HG03521 (cell line): Measurements from ENCODE around the gene TMEM184B.
A peak's percentile ranks its signal among the peaks of the same experiment; 100 is the strongest.

ENCODE experiments used
- ATAC-seq: cut with Tn5 transposase; IDR thresholded peaks from one replicate; pipeline ENCODE4 v1.9.1; 2021; ENCODE audit warnings: mild to moderate bottlenecking, moderate library complexity; ENCODE audit not compliant: unreplicated experiment

Gene TMEM184B

DNA sequence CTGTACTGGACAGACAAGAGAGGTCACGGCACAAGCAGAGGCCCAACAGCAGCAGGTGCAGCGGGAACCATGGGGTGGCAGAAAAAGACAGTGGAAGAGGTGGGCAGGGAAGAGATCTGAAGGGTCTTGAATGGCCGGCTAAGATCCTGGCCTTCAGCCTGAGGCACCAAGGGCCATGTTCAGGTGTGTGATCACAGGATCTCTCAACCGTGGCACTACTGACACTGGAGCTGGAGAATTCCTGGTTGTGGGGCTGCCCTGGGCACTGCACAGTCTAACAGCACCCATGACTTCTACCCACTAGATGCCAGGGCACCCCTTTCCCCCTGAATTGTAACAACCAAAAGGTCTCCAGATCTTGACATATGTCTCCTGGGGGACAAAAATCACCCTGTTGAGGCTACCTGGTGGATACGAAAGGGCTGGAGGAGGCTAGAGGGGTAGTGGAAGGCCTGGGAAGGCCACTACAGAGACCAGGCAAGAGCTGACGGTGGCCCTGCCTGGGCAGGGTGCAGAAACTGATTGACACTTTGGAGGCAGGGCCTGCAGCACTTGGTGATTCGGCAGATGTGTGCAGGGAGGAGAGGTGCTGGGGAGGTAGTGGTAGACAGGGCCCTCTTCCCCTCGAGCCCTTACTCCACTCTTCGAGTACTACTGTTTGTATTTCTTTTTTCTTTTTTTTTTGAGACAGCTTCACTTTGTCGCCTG, 36.1 kb upstream of the TMEM184B start:
- no peak for ATAC-seq

- peak; percentile 63 for ATAC-seq
These were observed 33.0 kb upstream of the TMEM184B start for GRCh38 chr22:38305471-38306448.

- ATAC-seq, result no peak
These were observed 31.7 kb upstream of the TMEM184B start for GRCh38 chr22:38304526-38304925.

- no peak for ATAC-seq
These were observed 31.2 kb upstream of the TMEM184B start for GRCh38 chr22:38303974-38304373.

DNA sequence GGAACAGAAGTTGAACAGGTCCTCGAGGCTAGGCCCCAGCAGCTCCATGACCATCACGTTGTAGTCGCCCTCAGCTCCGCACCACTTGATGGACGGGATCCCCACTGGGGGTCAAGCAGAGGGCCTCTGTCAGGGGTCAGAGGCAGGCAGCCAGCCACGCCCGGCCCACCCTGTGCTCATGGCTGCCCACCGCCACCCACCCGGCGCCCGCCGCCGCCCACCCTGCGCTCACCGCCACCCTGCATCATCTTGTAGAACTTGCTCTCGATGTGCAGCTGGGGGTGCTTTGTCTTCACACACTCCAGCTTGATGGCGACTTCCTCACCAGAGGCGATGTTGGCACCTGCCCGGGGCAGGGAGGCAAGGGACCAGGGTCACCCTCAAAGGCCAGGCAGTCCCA, 30.1 kb upstream of the TMEM184B start:
- ATAC-seq, result no peak

DNA sequence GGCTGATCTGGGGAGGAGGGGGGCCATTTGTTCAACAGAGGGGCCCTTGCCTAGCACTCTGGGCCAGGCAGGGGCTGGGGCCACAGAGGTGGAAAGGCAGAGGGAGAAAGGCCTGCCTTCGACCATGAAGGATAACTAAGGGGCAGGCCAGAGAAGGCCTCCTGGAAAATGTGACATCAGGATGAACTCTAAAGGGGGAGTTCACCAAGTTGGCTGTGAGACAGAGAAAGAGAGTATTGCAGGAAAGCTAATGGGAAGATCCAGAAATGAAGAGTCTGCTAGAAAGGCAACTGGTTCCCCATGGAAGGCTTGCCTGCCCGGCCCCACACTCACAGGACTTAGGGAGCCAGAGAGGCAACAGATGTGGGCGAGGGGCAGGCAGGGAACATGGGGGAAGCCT, 28.1 kb upstream of the TMEM184B start:
- ATAC-seq, result no peak

DNA sequence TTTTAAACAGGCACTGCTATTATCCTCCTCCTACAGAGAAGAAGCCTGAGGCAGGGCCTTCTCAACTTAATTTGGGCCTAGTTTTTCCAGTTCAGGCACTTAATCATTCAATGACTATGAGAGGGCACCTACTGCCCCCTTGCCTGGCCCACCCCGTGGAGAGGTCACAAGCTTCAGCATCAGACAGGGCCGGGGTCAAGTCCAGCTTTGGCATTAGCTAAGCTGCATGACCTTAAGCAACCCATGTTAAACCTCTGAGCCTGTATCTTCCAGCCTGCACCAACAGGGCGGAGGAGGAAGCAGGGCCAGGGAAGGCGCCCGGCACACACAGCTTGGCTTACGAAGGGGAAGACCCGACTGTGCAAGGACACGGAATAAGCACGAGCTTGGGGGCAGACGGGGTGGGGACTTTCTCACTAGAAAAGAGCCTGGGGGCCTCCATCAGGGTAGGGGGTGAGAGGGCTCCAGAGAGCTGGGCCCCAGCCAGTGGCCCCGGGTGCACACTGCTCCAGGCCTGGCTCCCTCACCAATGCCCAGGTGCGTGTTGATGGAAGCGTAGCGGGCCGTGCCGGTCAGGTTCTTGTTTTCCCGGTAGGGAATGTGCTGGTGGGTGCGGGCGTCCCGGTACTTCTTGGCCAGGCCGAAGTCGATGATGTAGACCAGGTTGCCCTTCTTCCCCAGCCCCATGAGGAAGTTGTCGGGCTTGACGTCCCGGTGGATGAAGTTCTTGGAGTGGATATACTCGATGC, 27.6 kb upstream of the TMEM184B start:
- no peak for ATAC-seq

- ATAC-seq, result no peak
These were observed 26.9 kb upstream of the TMEM184B start for GRCh38 chr22:38299770-38300102.

DNA sequence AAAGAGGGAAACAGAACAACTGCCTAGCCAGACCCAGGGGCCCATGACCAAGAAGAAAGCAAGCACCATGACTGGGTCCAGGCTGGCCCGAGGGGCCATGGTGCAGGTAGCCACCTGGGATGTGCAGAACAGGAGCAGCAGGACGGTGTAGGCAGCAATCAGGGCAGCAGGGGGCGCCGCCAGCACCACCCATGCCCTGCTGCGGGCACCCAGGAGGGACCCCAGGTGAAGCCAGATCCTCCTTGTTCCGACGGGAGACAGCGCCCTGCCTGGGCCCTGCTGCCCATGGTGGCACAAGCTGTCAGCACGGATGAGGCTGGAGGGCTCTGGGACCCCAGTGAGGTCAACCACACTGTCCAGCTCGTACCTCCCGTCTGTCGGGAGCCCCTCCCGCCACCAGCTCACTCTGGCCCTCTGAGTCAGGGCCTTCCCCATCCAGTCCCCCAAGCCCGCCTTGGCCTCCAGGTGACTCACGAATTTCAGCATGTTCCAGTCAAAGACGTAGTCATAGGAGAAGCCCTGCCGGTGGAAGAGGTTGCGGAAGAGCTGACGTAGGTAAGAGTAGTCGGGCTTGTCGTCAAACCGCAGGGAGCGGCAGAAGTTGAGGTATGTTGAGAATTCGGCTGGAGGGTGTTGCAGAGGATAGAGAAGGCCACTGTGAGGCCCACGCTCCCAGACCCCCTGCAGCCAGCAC, 25.6 kb upstream of the TMEM184B start:
- no peak for ATAC-seq

DNA sequence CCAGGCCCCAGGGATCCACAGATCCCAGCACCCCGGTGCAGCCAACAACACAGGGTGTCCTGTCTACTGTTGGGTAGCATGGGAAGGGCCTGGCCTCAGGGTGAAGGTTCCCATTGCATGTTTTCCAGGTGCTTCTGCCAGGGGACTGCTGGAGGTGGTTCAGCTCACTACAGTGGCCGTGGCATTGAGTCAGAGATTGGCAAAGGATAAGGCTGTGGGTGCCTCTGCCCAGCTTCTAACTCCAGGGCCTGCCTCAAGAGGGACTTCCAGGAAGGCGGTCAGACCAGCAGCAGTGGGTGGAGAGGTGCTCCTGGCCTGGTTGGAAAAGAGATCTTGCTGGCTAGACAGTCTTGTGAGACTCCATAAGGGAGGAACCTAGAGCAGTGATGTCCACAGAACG, 23.6 kb upstream of the TMEM184B start:
- ATAC-seq, result no peak

DNA sequence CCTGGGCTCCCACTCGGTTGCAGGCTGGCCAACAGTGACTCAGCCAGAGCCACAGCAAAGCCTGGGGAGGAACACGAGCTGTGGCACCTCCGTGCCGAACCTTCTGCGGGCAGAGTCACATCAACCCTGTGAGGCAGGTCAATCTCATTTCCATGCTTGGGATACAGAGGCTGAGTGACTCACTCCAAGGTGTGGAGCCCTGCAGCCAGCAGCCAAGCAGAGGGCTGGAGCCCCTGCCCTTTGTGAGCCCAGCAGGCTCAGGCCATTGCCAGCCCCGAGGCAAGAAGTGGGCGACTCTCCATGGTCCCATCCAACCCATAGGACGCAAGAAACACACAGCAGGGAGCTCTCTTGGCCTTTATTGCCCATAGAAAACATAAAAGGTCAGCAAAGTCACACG, 23.1 kb upstream of the TMEM184B start:
- no peak for ATAC-seq

DNA sequence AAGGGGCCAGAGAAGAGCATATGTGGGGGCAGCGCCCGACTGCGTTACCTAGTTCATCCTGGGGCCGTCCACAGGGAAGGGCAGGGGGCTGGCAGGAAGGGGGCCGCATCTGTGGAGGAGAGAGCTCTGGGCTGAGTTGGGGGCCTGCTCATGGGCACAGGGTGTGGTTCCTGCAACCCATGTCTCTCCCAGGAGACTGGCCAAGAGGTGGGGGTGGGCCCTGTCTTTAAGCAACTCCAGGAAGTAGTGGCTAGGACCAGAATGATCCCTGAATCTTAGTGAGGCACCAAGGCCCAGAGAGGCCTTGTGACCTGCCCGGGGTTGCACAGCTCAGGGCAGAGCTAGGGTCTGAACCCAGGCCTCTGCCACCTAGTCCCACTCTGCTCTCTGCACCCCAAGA, 22.5 kb upstream of the TMEM184B start:
- ATAC-seq, result no peak

DNA sequence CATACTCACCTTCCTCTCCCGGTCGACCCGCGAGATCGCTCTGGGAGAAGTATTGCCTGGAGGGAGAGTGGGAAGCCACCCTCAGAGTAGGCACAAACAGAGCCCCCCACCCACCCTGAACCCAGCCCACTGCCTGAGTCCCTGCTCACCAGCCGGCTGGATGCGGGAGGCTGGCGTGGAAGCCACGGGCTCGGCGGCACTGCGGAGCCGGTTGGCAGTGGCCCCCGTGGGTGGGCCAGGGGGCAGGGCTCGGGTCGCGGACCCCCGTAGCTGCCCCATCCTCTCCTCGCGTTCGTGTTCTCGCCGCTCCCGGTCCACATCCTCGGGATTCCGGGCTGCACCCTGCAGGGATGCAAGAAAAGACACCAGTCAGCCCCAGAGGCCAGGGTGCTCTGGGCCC, 21.4 kb upstream of the TMEM184B start:
- no peak for ATAC-seq

GRCh38 chr22:38292694-38293093, 19.9 kb upstream of the TMEM184B start:
- no peak for ATAC-seq

- ATAC-seq, result no peak
These were observed 18.5 kb upstream of the TMEM184B start for GRCh38 chr22:38291201-38291777.

GRCh38 chr22:38290347-38290746, 17.5 kb upstream of the TMEM184B start:
- no peak for ATAC-seq

- no peak for ATAC-seq
These were observed 16.8 kb upstream of the TMEM184B start for GRCh38 chr22:38289583-38290082.

GRCh38 chr22:38286915-38287669, 14.3 kb upstream of the TMEM184B start:
- no peak for ATAC-seq

GRCh38 chr22:38285018-38285417, 12.2 kb upstream of the TMEM184B start:
- ATAC-seq, result no peak

DNA sequence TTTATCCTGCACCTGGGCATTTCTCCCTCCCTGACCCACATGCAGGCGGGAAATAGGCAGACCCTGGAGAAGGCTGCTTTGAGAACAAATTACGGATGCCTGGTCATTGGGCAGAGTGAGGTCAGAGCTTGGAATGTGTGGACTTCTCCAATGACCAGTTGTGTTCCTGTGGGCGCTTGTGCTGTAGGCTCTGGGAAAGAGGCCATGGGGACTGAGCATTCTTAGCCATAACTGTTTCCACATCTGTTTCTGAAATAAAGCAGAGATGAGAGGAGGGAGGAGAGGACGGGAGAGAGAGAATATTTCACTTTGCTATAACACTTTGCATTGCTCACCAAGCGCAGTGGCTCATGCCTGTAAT, 11.2 kb upstream of the TMEM184B start:
- ATAC-seq, result no peak
